MG63 (cell line): Measurements from ENCODE around the gene PTPN23. TPM values are rescaled to one million over a fixed set of nuclear protein-coding genes. Genes with fewer than 3 reads are reported as not detected.
A peak's percentile ranks its signal among the peaks of the same experiment; 100 is the strongest.
"Not testable (repeated sequence)": the region's sequence is repeated elsewhere in the genome, so short reads cannot be mapped to it uniquely, and the experiment has no call there.

Source experiments
- DNase-seq: peaks from one replicate; pipeline ENCODE4 v3.0.0-alpha.2; 2020
- H3K27me3 ChIP-seq: fragments of 250-450 bp; sonication (Bioruptor Pico); 2 replicates; pipeline ENCODE4 v1.5.1; 2020; ENCODE audit warnings: mild to moderate bottlenecking, moderate library complexity
- H3K36me3 ChIP-seq: fragments of 250-450 bp; sonication (Bioruptor Pico); 2 replicates; pipeline ENCODE4 v1.5.1; 2020; ENCODE audit warnings: mild to moderate bottlenecking, moderate library complexity
- H3K4me3 ChIP-seq: fragments of 250-450 bp; sonication (Bioruptor Pico); 2 replicates; pipeline ENCODE4 v1.5.1; 2020; ENCODE audit warnings: mild to moderate bottlenecking, moderate library complexity
- H3K9me3 ChIP-seq: fragments of 250-450 bp; sonication (Bioruptor Pico); 2 replicates; pipeline ENCODE4 v1.5.1; 2020; ENCODE audit warnings: mild to moderate bottlenecking, moderate library complexity
- total RNA-seq: library from RNA; depleted of rRNA; stranded (reverse); fragments of >200 nt; shearing (Covaris generic); gene quantifications from 2 replicates; pipeline ENCODE4 v1.2.3, GENCODE V29; 2014; ENCODE audit warnings: low replicate concordance; rRNA removed

The PTPN23 gene
- total RNA-seq, 1 experiment from 2014 or later, result 5.4 TPM

DNA sequence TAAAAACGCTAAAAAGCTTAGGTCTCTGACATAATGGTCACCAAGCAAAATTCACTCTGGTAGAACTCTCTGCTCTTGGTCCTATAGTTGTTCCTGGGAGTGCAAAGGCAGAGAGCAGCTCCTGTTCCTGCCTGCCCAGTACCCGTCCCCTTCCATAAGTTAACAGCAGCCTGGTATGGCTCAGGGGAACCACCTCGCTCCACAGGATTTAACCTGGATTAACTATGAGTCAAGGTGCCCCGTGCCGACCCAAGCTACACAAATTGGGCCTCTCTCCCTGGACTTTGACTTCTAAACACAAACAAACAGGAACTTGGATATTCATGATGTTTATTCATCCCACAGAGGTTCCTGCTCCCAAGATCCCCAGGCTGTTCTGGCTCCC, 62.8 kb downstream of the PTPN23 start:
- no peaks in the 10 kb centered on the region for H3K27me3 ChIP-seq
- peak; percentile 40 for DNase-seq
- H3K9me3 ChIP-seq, result no peaks in the 10 kb centered on the region
- H3K36me3 ChIP-seq, result no peaks in the 10 kb centered on the region
- no peak overlapping the region for H3K4me3 ChIP-seq

DNA sequence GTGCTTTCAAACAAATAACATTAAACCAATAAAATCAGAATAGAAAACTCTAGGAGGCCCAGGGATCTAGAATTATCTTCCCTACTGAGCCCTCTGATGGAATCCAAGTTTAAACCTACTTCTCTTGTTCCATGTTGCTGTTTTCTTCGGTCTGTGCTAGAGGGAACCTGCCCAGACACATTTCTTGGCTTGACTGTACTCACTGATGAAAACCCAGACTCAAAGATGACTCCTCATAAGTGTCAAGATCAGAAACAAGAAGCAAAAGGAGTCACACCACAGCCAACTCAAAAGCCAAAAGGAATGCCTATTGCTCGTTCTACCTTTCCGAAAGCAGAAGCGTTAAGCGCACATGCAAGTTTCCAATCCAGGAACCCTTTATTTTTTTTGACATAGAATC, 63.3 kb downstream of the PTPN23 start:
- DNase-seq, result no peak
- no peaks in the 10 kb centered on the region for H3K36me3 ChIP-seq
- H3K9me3 ChIP-seq, result no peaks in the 10 kb centered on the region
- no peaks in the 10 kb centered on the region for H3K27me3 ChIP-seq
- H3K4me3 ChIP-seq, result no peak overlapping the region

DNA sequence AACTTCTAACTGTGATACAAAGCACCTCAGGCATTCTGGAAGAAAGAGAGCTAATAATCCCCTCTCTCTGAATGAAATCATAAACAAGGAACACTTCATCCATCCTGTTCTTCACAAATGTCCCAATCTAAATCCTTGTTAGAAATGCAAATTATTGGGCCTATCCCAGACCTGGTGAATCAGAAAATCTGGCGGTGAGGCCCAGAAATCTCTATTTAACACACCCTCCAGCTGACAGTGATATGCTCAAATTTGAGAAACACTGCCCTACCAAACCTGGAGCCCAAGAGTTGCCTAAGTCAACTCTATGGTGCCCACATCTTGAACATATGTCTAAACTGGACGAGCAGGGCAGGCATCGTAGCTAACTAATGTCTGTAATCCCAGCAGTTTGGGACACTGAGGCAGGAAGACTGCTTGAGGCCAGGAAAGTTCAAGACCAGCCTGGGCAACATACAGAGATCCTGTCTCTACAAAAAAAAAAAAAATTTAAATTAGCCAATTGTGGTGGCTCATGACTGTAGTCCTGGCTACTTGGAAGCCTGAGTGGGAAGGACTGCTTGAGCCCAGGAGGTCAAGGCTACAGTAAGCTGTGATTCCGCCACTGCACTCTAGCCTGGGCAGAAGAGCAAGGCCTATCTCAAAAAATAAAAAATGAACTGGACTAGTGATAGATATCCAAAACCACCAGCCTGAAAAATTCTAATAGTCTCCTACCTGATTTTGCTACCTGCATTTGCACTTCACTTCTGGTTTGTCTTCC, 71.8 kb downstream of the PTPN23 start:
- Histone ChIP-seq H3K9me3 (no peaks in the 10 kb centered on the region), H3K27me3 (no peaks in the 10 kb centered on the region), H3K4me3 (no peak overlapping the region), H3K36me3 (no peaks in the 10 kb centered on the region)
- no peak for DNase-seq

DNA sequence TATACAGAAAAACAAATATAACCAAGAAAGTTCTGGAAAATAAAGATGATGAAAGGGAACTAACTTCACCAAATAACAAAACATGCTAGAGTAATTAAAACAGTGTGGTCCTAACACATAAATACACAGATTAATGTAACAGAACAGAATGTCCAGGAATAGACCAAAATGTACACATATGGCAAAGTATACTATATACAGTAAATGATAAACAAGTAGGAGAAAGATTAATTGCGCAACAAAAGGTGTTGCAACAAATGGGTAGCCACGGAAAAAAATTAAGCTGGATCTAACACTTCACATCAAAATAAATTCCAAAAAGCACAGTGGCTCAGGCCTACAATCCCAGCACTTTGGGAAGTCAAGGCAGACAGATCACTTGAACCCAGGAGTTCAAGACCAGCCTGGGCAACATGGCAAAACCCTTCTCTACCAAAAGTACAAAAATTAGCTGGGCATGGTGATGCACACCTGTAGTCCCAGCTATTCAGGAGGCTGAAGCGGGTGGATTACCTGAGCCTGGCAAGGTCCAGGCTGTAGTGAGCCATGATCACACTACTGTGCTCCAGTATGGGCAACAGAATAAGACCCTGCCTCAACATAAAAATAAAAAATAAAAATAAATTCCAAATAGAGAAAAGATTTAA, 75.1 kb downstream of the PTPN23 start:
- Histone ChIP-seq H3K4me3 (no peak overlapping the region), H3K27me3 (no peaks in the 10 kb centered on the region), H3K9me3 (no peaks in the 10 kb centered on the region; the same call in 1 of the 2 replicates), H3K36me3 (no peaks in the 10 kb centered on the region; the same call in 1 of the 2 replicates)
- no peak for DNase-seq

DNA sequence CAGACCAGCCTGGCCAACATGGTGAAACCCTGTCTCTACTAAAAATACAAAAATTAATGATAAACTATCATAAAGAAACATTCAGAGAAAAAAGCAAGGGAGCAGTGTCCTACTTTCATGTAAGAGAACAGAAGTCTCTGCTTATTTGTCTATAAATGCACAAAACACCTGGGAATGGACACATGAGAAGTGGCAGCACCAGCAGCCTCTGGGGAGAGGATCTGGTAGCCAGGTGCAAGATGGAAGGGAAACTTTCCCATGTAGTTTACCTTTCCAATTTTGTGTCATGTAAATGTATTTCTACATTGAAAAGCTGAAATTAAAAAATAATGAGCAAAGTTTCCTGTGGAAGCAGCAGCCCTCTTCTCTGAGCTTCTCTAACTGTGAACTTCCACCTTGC, 76.2 kb downstream of the PTPN23 start:
- H3K36me3 ChIP-seq, result no peaks in the 10 kb centered on the region; the same call in 1 of the 2 replicates
- no peak overlapping the region for H3K4me3 ChIP-seq
- H3K9me3 ChIP-seq, result no peaks in the 10 kb centered on the region; the same call in 1 of the 2 replicates
- no peaks in the 10 kb centered on the region for H3K27me3 ChIP-seq
- no peak for DNase-seq

DNA sequence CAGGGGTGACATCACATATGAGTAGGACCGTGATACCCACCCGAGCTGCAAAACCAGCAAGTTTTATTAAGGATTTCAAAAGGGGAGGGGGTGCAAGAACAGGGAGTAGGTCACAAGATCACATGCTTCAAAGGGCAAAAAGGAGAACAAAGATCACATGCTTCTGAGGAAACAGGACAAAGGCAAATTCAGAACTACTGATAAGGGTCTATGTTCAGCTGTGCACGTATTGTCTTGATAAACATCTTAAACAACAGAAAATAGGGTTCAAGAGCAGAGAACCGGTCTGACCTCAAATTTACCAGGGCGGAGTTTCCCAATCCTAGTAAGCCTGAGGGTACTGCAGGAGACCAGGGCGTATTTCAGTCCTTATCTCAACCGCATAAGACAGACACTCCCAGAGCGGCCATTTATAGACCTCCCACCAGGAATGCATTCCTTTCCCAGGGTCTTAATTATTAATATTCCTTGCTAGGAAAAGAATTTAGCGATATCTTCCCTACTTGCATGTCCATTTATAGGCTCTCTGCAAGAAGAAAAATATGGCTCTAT, 78.8 kb downstream of the PTPN23 start:
- not testable (repeated sequence) for H3K9me3 ChIP-seq, H3K27me3 ChIP-seq, DNase-seq, H3K36me3 ChIP-seq, H3K4me3 ChIP-seq

Other genes starting within 250 kb of the PTPN23 start
- gene SETD2, start 216.9 kb upstream of the PTPN23 start, total RNA-seq, result 8.1 and 13.0 TPM in 2 replicates
- gene KIF9, start 98.2 kb upstream of the PTPN23 start, total RNA-seq, result 0.53 and 0.74 TPM in 2 replicates
- 21.0 and 30.4 TPM in 2 replicates for gene KLHL18, start 98.1 kb upstream of the PTPN23 start, total RNA-seq
- gene SCAP, start 94.9 kb downstream of the PTPN23 start, total RNA-seq, result 27.8 and 51.0 TPM in 2 replicates
- 20.6 and 33.2 TPM in 2 replicates for gene ELP6, start 132.7 kb downstream of the PTPN23 start, total RNA-seq
- 0.96 and 1.8 TPM in 2 replicates for gene CSPG5, start 197.8 kb downstream of the PTPN23 start, total RNA-seq